Measurements from ENCODE around the gene GLTP. TPM values are rescaled to one million over a fixed set of nuclear protein-coding genes. Genes with fewer than 3 reads are reported as not detected.

GLTP gene
- total and polyA plus RNA-seq, 2 of the 4 experiments (the other 2 are of a cell fraction) = 34.4 to 58.4 TPM

DNA sequence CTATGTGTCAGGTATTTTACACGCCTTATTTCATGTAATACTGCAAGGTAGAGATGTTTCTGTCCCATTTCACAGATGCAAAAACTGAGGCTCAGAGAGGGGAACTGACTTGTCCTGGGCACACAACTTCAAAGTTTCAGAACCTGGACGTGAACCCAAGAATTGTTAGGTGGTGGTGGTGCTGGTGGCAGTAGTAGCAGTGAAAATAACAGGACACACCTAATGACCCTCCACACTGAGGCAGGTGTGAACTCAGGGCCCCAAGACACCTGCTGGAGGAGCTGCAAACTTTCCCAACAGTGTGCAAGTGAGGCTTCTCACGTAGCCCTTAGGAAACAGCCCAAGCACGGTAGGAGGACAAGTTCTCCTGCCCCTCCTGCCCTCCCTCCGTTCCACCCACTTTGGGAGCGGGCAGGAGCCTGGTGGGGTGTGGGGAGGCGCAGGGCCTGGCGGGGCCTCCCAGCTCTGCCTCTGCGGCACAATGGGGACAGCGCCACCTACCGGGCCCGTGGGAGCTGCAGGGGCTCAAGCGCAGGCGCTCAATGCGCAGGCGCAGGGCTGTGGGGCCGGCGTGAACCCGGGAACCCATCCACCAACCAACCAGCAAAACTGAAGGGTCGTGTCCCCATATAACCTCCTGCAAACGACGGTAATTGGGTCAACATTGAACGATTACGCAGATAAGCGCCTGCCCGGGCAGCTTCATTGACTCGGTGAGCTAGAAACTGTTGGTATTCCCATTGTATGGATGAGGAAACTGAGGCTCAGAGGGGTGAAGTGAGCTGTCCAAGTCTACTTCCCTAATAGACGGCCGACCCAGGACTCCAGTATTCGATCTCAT is 35.1 kb downstream of the GLTP start (continued):
- no peak for TF ChIP-seq USF2 (IDR thresholded peaks at IDR 0.05; ENCODE audit: low read depth, low read length)

DNA sequence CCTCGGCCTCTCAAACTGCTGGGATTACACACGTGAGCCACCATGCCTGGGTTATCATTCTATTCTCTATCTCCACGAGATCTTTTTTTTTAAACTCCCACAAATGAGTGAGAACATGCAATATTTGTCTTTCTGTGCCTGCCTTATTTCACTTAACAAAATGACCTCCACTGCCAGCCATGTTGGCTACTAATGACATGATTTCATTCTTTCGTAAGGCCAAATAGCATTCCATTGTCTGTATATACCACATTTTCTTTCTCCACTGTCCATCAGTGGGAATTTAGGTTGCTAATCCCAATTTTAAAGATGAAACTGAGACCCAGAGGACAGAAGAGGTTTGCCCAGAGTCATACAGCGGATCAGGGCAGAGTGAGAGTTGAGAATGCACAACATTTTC is 36.2 kb downstream of the GLTP start:
- Histone ChIP-seq H3K56ac (ENCODE audit: extremely low read depth, insufficient read depth, low read length) (no peak overlapping the region), H3K4ac (ENCODE audit: low read depth, low read length) (no peak overlapping the region), H3K9ac (ENCODE audit: low read depth, low read length) (no peak overlapping the region), H3K4me2 (ENCODE audit: low read depth, low read length) (no peak overlapping the region), H4K8ac (ENCODE audit: low read depth in 2 of 2, low read length in 2 of 2) (no peak overlapping the region), H3K9me1 (ENCODE audit: insufficient read depth, low read length) (no peaks in the 10 kb centered on the region), H3K27me3 (ENCODE audit: control insufficient read depth, insufficient read depth, low read length) (no peaks in the 10 kb centered on the region; the same call in 1 of the 2 replicates), H2AK5ac (ENCODE audit: low read depth, low read length) (no peak overlapping the region), H2BK120ac (ENCODE audit: low read depth, low read length) (no peak overlapping the region), H3K79me1 (ENCODE audit: low read depth in 1 of 2, low read length in 2 of 2) (no peaks in the 10 kb centered on the region), H4K20me1 (ENCODE audit: insufficient read depth, low read length) (no peaks in the 10 kb centered on the region), H3K4me1 (ENCODE audit: control insufficient read depth, insufficient read depth, low read length) (no peaks in the 10 kb centered on the region), H3K36me3 (ENCODE audit: control insufficient read depth, insufficient read depth, low read length) (no peaks in the 10 kb centered on the region), H4K5ac (ENCODE audit: low read depth, low read length) (no peak overlapping the region), H2BK20ac (ENCODE audit: low read depth, low read length) (no peak overlapping the region), H3K18ac (ENCODE audit: low read depth, low read length) (no peak overlapping the region), H3K4me3 (ENCODE audit: insufficient read depth, low read depth, low read length) (no peak overlapping the region), H2AFZ (replicated peaks; ENCODE audit: low read length, poor library complexity) (no peak overlapping the region), H4K91ac (ENCODE audit: insufficient read depth, low read depth, low read length) (no peak overlapping the region), H2BK5ac (ENCODE audit: low read depth, low read length, poor library complexity, severe bottlenecking) (no peak overlapping the region), H2AK9ac (replicated peaks; ENCODE audit: low read depth, low read length, poor library complexity) (no peak overlapping the region), H2BK15ac (ENCODE audit: low read depth, low read length) (no peak overlapping the region), H3K14ac (replicated peaks; ENCODE audit: low read depth, low read length) (no peak overlapping the region), H3K9me3 (ENCODE audit: control insufficient read depth, insufficient read depth, low read length) (no peaks in the 10 kb centered on the region), H3K27ac (ENCODE audit: insufficient read depth, low read length) (no peak overlapping the region), H3K23ac (ENCODE audit: low read depth, low read length) (no peak overlapping the region)
- no peak for ATAC-seq (ENCODE audit: low read depth)
- ChIA-PET CTCF (no interaction called here), POLR2A (ENCODE audit: unreplicated experiment) (no interaction called here)
- intact Hi-C loops (cut with micrococcal nuclease) = loop anchor here (2.0 kb wide), 2 partner anchors 247 to 325 kb away; no protein-coding TSS in a partner anchor
- no peak for DNase-seq
- dilution Hi-C loops (cut with HindIII; ENCODE audit: low sequenced_read_pairs, unreplicated experiment) = no loop called here
- BruUV-seq (replicated peaks) = no TSS peak
- WGBS, 2 experiments (ENCODE audit: extremely low coverage in 2 of 2, insufficient read length in 1 of 2) = 78% methylated on average over 3 of the region's 5 CpGs; no CpG with 5 or more reads in 1 of the 2 experiments
- TF ChIP-seq NFE2L2 (IDR thresholded peaks at IDR 0.05; ENCODE audit: low read depth, low read length) = no peak
- TF ChIP-seq CEBPB (IDR thresholded peaks at IDR 0.05; ENCODE audit: low read depth, low read length) = no peak
- no peak for TF ChIP-seq SMC3 (IDR thresholded peaks at IDR 0.05; ENCODE audit: low read depth, low read length)
- no peak for TF ChIP-seq CHD1 (IDR thresholded peaks at IDR 0.05; ENCODE audit: low read depth, low read length)
- no peak for TF ChIP-seq USF2 (IDR thresholded peaks at IDR 0.05; ENCODE audit: low read depth, low read length)
- no peak for TF ChIP-seq RAD21 (IDR thresholded peaks at IDR 0.05; ENCODE audit: low read length)
- in situ Hi-C loops (cut with MboI; ENCODE audit: low sequenced_read_pairs) = loop anchor here (5.0 kb wide), 1 partner anchor 42 kb away; no protein-coding TSS in a partner anchor
